A549 (cell line): ENCODE data around the gene FMNL3. TPM values are rescaled to one million over a fixed set of nuclear protein-coding genes. Genes with fewer than 3 reads are reported as not detected.

Experiments used
- ATAC-seq, 2 experiments: fragments of 200-7000 bp in 1 of 2; fragments of >200 bp in 1 of 2; cut with Nextera tagmentation in 1 of 2; cut with Tn5 transposase in 1 of 2; 3 replicates each; pipeline versions ENCODE4 v1.8.0 to v1.9.1; 2018 to 2020; ENCODE audit warnings: mild to moderate bottlenecking in 1 of 2, moderate library complexity in 1 of 2
- CTCF ChIA-PET: fragments of 300-600 bp; sonication (Branson Sonifier 250); formaldehyde crosslinking; extraction: SDS; loops from one replicate; lab custom pipeline; 2021; ENCODE audit warnings: antibody characterized with exemption, inconsistent platforms; lab: Yijun Ruan, JAX
- POLR2A ChIA-PET: fragments of 350-600 bp; formaldehyde crosslinking; extraction: SDS; loops from one replicate; lab custom pipeline; 2021; ENCODE audit warnings: antibody characterized with exemption, inconsistent platforms; lab: Yijun Ruan, JAX
- DNase-seq, 2 experiments: peaks; one replicate each; pipeline versions ENCODE4 v3.0.0 to v3.0.0-alpha.2; 2011 to 2016; ENCODE audit warnings: low read depth in 1 of 2, low spot score in 1 of 2
- FAIRE-seq: peaks from 2 replicates; lab custom pipeline; 2011; peaks lifted over from hg19 to GRCh38; lab: Jason Lieb, UNC
- H3K27ac ChIP-seq, 2 experiments: fragments of >200 bp; sonication (Bioruptor Twin); formaldehyde crosslinking; 3 replicates each; pipeline ENCODE4 v1.5.1; 2016 to 2017
- H3K4me1 ChIP-seq: fragments of >200 bp; sonication (Bioruptor Twin); formaldehyde crosslinking; 3 replicates; pipeline ENCODE4 v1.6.1; 2016
- H3K4me2 ChIP-seq: fragments of >200 bp; sonication (Bioruptor Twin); formaldehyde crosslinking; 3 replicates; pipeline ENCODE4 v1.6.1; 2016
- H3K4me3 ChIP-seq: fragments of >200 bp; sonication (Bioruptor Twin); formaldehyde crosslinking; 3 replicates; pipeline ENCODE4 v1.5.1; 2016
- H3K9me3 ChIP-seq: fragments of >200 bp; sonication (Bioruptor Twin); formaldehyde crosslinking; 3 replicates; pipeline ENCODE4 v1.6.1; 2016
- CHD2 ChIP-seq: fragments of 150-350 bp; IDR thresholded peaks from 2 replicates; pipeline ENCODE4 v1.6.1; 2014; ENCODE audit warnings: low read length; ENCODE audit not compliant: partially characterized antibody
- CHD4 ChIP-seq: fragments of 200-600 bp; sonication (generic); IDR thresholded peaks from 2 replicates; pipeline ENCODE4 v1.6.1; 2016; ENCODE audit warnings: antibody characterized with exemption, mild to moderate bottlenecking, borderline replicate concordance
- ESRRA ChIP-seq: fragments of 150-350 bp; IDR thresholded peaks from 2 replicates; pipeline ENCODE4 v1.6.1; 2014; ENCODE audit warnings: mild to moderate bottlenecking, low read length, borderline replicate concordance
- HEYL ChIP-seq: fragments of 250-450 bp; sonication (Bioruptor Pico); IDR thresholded peaks from 2 replicates; pipeline ENCODE4 v1.8.0; 2021; ENCODE audit warnings: mild to moderate bottlenecking, moderate library complexity
- HOXA7 ChIP-seq: fragments of 250-450 bp; sonication (Bioruptor Pico); IDR thresholded peaks from 2 replicates; pipeline ENCODE4 v1.5.0; 2020; ENCODE audit warnings: mild to moderate bottlenecking, moderate library complexity
- HOXB5 ChIP-seq: fragments of 250-450 bp; sonication (Bioruptor Pico); IDR thresholded peaks from 2 replicates; pipeline ENCODE4 v1.5.0; 2020; ENCODE audit warnings: mild to moderate bottlenecking, moderate library complexity
- KDM1A ChIP-seq: fragments of 200-600 bp; sonication (generic); IDR thresholded peaks from 2 replicates; pipeline ENCODE4 v1.6.1; 2016; ENCODE audit warnings: low read depth, mild to moderate bottlenecking
- NFE2L2 ChIP-seq: fragments of 150-350 bp; conservative IDR thresholded peaks from 2 replicates; pipeline ENCODE4 v1.6.1; 2014; ENCODE audit warnings: low read length
- PHF8 ChIP-seq: fragments of 200-600 bp; sonication (generic); IDR thresholded peaks from 2 replicates; pipeline ENCODE4 v1.6.1; 2016; ENCODE audit warnings: low read depth, mild to moderate bottlenecking, antibody characterized with exemption, moderate library complexity, borderline replicate concordance
- RCOR1 ChIP-seq: fragments of 150-350 bp; IDR thresholded peaks from 2 replicates; pipeline ENCODE4 v1.6.1; 2014; ENCODE audit warnings: antibody characterized with exemption, low read length, low read depth
- RFX5 ChIP-seq: fragments of 450-650 bp; IDR thresholded peaks from 2 replicates; pipeline ENCODE4 v1.7.1; 2014; ENCODE audit warnings: antibody characterized with exemption, mild to moderate bottlenecking, moderate library complexity
- RNF2 ChIP-seq: fragments of 200-600 bp; sonication (generic); IDR thresholded peaks from 2 replicates; pipeline ENCODE4 v1.6.1; 2016; ENCODE audit warnings: low read depth, mild to moderate bottlenecking, antibody characterized with exemption, moderate library complexity, borderline replicate concordance
- SMC3 ChIP-seq: fragments of >200 bp; sonication (Bioruptor Twin); formaldehyde crosslinking; IDR thresholded peaks from 3 replicates; pipeline ENCODE4 v1.6.1; 2018; ENCODE audit warnings: inconsistent platforms
- SREBF2 ChIP-seq: fragments of 450-650 bp; IDR thresholded peaks from 2 replicates; pipeline ENCODE4 v1.6.1; 2014; ENCODE audit warnings: mild to moderate bottlenecking, moderate library complexity
- WGBS: methylation state at CpG from one replicate; pipeline ENCODE4 v1.1.6; 2017; ENCODE audit errors: missing lambda C conversion rate; 5-methylcytosine and 5-hydroxymethylcytosine counted together
- polyA plus RNA-seq, 4 experiments: library from polyadenylated mRNA; depleted of rRNA in 3 of 4; stranded (reverse); fragments of >200 nt; fragmentation: RNase III in 1 of 4; extraction: RNeasy Plus Mini Kit Qiagen cat#74134 plus additional on column Dnase treatment in 1 of 4; gene quantifications; 2 replicates in 3 of 4; 3 replicates in 1 of 4; pipeline ENCODE4 v1.2.3, GENCODE V29; 2011 to 2017
- TF ChIP-seq, protein P1 (sequence below): fragments of 250-450 bp; sonication (Bioruptor Pico); IDR thresholded peaks from 2 replicates; pipeline ENCODE4 v1.5.0; 2020; ENCODE audit warnings: low read depth, mild to moderate bottlenecking, moderate library complexity
- TF ChIP-seq, protein P2 (sequence below): IDR thresholded peaks from 2 replicates; pipeline ENCODE4 v1.6.1; 2012
- TF ChIP-seq, protein P3 (sequence below): fragments of >200 bp; sonication (Bioruptor Twin); formaldehyde crosslinking; IDR thresholded peaks from 3 replicates; pipeline ENCODE4 v1.6.1; 2016
- TF ChIP-seq, protein P4 (sequence below): fragments of 150-350 bp; IDR thresholded peaks from 2 replicates; pipeline ENCODE4 v1.6.1; 2014; ENCODE audit warnings: low read depth, mild to moderate bottlenecking, low read length
- TF ChIP-seq, protein P5 (sequence below): fragments of >200 bp; sonication (Bioruptor Twin); formaldehyde crosslinking; IDR thresholded peaks from 3 replicates; pipeline ENCODE4 v1.5.1; 2016
- TF ChIP-seq, protein P6 (sequence below): IDR thresholded peaks from 2 replicates; pipeline ENCODE4 v1.6.1; 2012; ENCODE audit warnings: low read depth, borderline replicate concordance

Gene FMNL3
- polyA plus RNA-seq, 2 of the 4 experiments (the other 2 are of a cell fraction) = 1.7 TPM

DNA sequence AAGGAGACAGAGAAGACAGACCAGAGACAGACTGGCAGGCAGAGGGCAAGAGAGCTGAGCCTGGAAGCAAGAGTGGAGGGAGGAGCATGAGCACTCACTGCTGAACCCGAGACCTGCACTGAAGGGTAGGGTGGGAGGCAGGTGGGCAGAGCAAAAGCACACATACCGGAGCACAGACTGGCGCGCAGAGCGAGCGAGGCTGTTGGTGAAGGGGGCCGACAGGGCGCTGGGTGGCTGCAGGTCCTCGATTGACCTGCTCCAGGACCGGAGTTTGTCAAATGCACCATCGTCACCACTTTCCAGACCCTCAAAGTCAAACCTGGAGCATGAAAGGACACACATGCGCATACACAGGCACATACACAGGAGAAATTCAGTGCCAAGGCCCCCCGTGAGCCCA lies 48.9 kb downstream of the FMNL3 start (continued):
- TF ChIP-seq RCOR1 (no peak), RFX5 (no peak)
- TF ChIP-seq, protein P1, sequence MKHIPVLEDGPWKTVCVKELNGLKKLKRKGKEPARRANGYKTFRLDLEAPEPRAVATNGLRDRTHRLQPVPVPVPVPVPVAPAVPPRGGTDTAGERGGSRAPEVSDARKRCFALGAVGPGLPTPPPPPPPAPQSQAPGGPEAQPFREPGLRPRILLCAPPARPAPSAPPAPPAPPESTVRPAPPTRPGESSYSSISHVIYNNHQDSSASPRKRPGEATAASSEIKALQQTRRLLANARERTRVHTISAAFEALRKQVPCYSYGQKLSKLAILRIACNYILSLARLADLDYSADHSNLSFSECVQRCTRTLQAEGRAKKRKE (CRISPR knock-in tag) = no peak
- TF ChIP-seq, protein P2, sequence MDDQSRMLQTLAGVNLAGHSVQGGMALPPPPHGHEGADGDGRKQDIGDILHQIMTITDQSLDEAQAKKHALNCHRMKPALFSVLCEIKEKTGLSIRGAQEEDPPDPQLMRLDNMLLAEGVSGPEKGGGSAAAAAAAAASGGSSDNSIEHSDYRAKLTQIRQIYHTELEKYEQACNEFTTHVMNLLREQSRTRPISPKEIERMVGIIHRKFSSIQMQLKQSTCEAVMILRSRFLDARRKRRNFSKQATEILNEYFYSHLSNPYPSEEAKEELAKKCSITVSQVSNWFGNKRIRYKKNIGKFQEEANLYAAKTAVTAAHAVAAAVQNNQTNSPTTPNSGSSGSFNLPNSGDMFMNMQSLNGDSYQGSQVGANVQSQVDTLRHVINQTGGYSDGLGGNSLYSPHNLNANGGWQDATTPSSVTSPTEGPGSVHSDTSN = no peak

DNA sequence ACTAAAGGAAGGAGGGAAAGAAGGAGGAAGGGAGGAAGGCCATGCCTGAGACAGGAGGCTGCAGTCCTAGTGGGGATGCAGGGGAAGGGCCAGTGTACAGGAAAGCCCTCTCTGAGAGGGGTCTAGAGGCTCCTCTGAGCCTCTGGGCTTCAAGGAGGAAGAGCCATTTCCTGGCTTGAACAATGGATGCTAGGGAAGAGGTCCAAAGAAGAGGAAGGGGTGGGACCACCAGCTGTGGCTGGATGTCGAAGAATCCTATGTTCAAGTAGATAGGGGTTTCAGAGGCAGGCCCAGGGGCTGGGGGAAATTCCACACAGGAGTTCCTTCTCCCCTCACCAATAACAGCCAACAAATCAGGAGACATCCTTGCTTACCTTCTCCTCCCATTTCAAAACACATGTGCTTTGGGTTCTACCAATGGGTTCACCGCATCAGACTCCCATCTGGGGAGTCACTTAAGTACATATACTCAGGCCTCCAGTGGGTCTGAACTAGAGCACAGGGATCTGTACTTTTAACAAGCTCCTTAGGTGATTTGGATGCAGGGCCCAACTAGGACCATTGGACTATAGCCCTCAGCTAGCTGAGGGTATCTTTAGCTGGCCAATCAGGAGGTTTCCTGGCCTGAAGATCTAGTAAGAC lies 51.5 kb downstream of the FMNL3 start:
- no peak overlapping the region for H3K4me2 ChIP-seq
- no peaks in the 10 kb centered on the region for H3K4me1 ChIP-seq
- no peak for TF ChIP-seq KDM1A
- no peak for TF ChIP-seq RNF2
- no peak for TF ChIP-seq PHF8
- no peak for TF ChIP-seq CHD4
- TF ChIP-seq, protein P3, sequence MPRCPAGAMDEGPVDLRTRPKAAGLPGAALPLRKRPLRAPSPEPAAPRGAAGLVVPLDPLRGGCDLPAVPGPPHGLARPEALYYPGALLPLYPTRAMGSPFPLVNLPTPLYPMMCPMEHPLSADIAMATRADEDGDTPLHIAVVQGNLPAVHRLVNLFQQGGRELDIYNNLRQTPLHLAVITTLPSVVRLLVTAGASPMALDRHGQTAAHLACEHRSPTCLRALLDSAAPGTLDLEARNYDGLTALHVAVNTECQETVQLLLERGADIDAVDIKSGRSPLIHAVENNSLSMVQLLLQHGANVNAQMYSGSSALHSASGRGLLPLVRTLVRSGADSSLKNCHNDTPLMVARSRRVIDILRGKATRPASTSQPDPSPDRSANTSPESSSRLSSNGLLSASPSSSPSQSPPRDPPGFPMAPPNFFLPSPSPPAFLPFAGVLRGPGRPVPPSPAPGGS = no peak
- TF ChIP-seq, protein P2 = no peak
- TF ChIP-seq HOXB5 (CRISPR knock-in tag) = no peak
- TF ChIP-seq ESRRA = no peak
- TF ChIP-seq, protein P4, sequence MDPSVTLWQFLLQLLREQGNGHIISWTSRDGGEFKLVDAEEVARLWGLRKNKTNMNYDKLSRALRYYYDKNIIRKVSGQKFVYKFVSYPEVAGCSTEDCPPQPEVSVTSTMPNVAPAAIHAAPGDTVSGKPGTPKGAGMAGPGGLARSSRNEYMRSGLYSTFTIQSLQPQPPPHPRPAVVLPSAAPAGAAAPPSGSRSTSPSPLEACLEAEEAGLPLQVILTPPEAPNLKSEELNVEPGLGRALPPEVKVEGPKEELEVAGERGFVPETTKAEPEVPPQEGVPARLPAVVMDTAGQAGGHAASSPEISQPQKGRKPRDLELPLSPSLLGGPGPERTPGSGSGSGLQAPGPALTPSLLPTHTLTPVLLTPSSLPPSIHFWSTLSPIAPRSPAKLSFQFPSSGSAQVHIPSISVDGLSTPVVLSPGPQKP = no peak
- TF ChIP-seq, protein P1 (CRISPR knock-in tag) = no peak
- no peak for TF ChIP-seq NFE2L2
- no peak for TF ChIP-seq SMC3
- TF ChIP-seq, protein P5, sequence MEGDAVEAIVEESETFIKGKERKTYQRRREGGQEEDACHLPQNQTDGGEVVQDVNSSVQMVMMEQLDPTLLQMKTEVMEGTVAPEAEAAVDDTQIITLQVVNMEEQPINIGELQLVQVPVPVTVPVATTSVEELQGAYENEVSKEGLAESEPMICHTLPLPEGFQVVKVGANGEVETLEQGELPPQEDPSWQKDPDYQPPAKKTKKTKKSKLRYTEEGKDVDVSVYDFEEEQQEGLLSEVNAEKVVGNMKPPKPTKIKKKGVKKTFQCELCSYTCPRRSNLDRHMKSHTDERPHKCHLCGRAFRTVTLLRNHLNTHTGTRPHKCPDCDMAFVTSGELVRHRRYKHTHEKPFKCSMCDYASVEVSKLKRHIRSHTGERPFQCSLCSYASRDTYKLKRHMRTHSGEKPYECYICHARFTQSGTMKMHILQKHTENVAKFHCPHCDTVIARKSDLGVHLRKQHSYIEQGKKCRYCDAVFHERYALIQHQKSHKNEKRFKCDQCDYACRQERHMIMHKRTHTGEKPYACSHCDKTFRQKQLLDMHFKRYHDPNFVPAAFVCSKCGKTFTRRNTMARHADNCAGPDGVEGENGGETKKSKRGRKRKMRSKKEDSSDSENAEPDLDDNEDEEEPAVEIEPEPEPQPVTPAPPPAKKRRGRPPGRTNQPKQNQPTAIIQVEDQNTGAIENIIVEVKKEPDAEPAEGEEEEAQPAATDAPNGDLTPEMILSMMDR = no peak
- TF ChIP-seq HOXA7 = no peak
- TF ChIP-seq HEYL (CRISPR knock-in tag) = no peak
- no peak for TF ChIP-seq CHD2
- TF ChIP-seq SREBF2 = no peak
- TF ChIP-seq, protein P6, sequence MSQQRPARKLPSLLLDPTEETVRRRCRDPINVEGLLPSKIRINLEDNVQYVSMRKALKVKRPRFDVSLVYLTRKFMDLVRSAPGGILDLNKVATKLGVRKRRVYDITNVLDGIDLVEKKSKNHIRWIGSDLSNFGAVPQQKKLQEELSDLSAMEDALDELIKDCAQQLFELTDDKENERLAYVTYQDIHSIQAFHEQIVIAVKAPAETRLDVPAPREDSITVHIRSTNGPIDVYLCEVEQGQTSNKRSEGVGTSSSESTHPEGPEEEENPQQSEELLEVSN = no peak
- ATAC-seq (no peak), FAIRE-seq (no peak), DNase-seq (no peak)
- no peak overlapping the region for H3K27ac ChIP-seq
- H3K4me3 ChIP-seq = no peak overlapping the region
- H3K9me3 ChIP-seq = no peaks in the 10 kb centered on the region
- POLR2A ChIA-PET = interaction anchor here (1.2 kb wide), 1 partner anchor 86 kb away, joined by 5 read pairs; the partner anchor contains the start of gene TMBIM6
- WGBS = 67% methylated on average over 2 of the region's 2 CpGs
- CTCF ChIA-PET = interaction anchor here (1.0 to 1.8 kb wide), 10 partner anchors 11 to 520 kb away, joined by 3 to 7 read pairs (median 4); partner anchors contain the start of gene TMBIM6
